K562 (cell line): ENCODE data around the gene MTO1. TPM values are rescaled to one million over a fixed set of nuclear protein-coding genes. Genes with fewer than 3 reads are reported as not detected.

Experiments used
- ARID2 ChIP-seq: fragments of 450-650 bp; IDR thresholded peaks from 2 replicates; pipeline ENCODE4 v1.6.1; 2017; ENCODE audit warnings: antibody characterized with exemption, mild to moderate bottlenecking
- CREBBP ChIP-seq: IDR thresholded peaks from one replicate; pipeline ENCODE4 v1.6.1; 2012; ENCODE audit warnings: low read depth, mild to moderate bottlenecking, control low read depth, inconsistent platforms, low read length
- GABPB2 ChIP-seq: fragments of 250-450 bp; sonication (Bioruptor Pico); conservative IDR thresholded peaks from 2 replicates; pipeline ENCODE4 v1.5.1; 2021; ENCODE audit warnings: mild to moderate bottlenecking
- HNRNPUL1 ChIP-seq: fragments of 200-400 bp; formaldehyde crosslinking; IDR thresholded peaks from 2 replicates; pipeline ENCODE4 v1.6.1; 2017; ENCODE audit warnings: low read length
- ILK ChIP-seq: fragments of 450-650 bp; IDR thresholded peaks from 2 replicates; pipeline ENCODE4 v1.6.1; 2016; ENCODE audit warnings: missing genetic modification characterization, low read depth, mild to moderate bottlenecking, missing compliant biosample characterization, moderate library complexity, borderline replicate concordance
- MTA2 ChIP-seq: fragments of 450-650 bp; IDR thresholded peaks from 2 replicates; pipeline ENCODE4 v1.6.1; 2016; ENCODE audit warnings: low read depth
- NFIC ChIP-seq: fragments of 450-650 bp; IDR thresholded peaks from 2 replicates; pipeline ENCODE4 v1.6.1; 2017; ENCODE audit warnings: mild to moderate bottlenecking, inconsistent platforms
- OTX1 ChIP-seq: fragments of 450-650 bp; formaldehyde crosslinking; IDR thresholded peaks from 2 replicates; pipeline ENCODE4 v1.4.0; 2022; ENCODE audit warnings: mild to moderate bottlenecking
- RBBP5 ChIP-seq: fragments of 200-600 bp; sonication (generic); IDR thresholded peaks from 2 replicates; pipeline ENCODE4 v1.6.1; 2012; ENCODE audit warnings: borderline replicate concordance, mild to moderate bottlenecking, low read length, control low read depth, inconsistent platforms; ENCODE audit not compliant: insufficient read depth, poor library complexity, severe bottlenecking
- SREBF2 ChIP-seq: sonication (generic); formaldehyde crosslinking; IDR thresholded peaks from 2 replicates; pipeline ENCODE4 v1.4.0; 2020; ENCODE audit warnings: mild to moderate bottlenecking, missing genetic modification reagents
- YBX1 ChIP-seq: fragments of 450-650 bp; IDR thresholded peaks from 2 replicates; pipeline ENCODE4 v1.7.1; 2016; ENCODE audit warnings: mild to moderate bottlenecking
- polyA plus RNA-seq, 8 experiments: library from polyadenylated mRNA; depleted of rRNA in 4 of 8; stranded (reverse) in 5 of 8; unstranded in 3 of 8; fragments of >200 nt; fragmentation: Nextera tagmentation in 2 of 8; fragmentation: Illumina TruSeq in 1 of 8; extraction: Ambion mirVana in 2 of 8; extraction: Trizol in 1 of 8; gene quantifications; 2 replicates each; pipeline versions ENCODE4 v1.2.1 to v1.2.3, GENCODE V29; 2011 to 2014; ENCODE audit warnings: inconsistent platforms in 1 of 8, missing spikeins in 1 of 8
- total RNA-seq, 7 experiments: library from RNA; depleted of rRNA in 6 of 7; stranded (reverse); fragments of >200 nt in 6 of 7; fragmentation: Illumina TruSeq in 2 of 7; extraction: Trizol in 2 of 7; gene quantifications; 2 replicates each; pipeline versions ENCODE4 v1.2.1 to v1.2.3, GENCODE V29; 2011 to 2021; ENCODE audit warnings: low replicate concordance in 1 of 7
- TF ChIP-seq, protein P1 (sequence below), 2 experiments: IDR thresholded peaks in 1 of 2; conservative IDR thresholded peaks in 1 of 2; 2 replicates each; pipeline ENCODE4 v1.6.1; 2016; ENCODE audit warnings: low read depth in 2 of 2, mild to moderate bottlenecking in 1 of 2, missing compliant biosample characterization in 1 of 2, missing genetic modification characterization in 1 of 2, moderate library complexity in 1 of 2
- TF ChIP-seq, protein P2 (sequence below): IDR thresholded peaks from 3 replicates; pipeline ENCODE4 v1.6.1; 2011; ENCODE audit warnings: borderline replicate concordance, mild to moderate bottlenecking, moderate library complexity; ENCODE audit not compliant: insufficient read length; ENCODE audit errors: extremely low read depth
- TF ChIP-seq, protein P3 (sequence below): fragments of 450-650 bp; IDR thresholded peaks from one replicate; pipeline ENCODE4 v1.6.1; 2018; ENCODE audit warnings: mild to moderate bottlenecking, moderate library complexity; ENCODE audit not compliant: partially characterized antibody
- TF ChIP-seq, protein P4 (sequence below): fragments of 250-450 bp; sonication (Bioruptor Pico); IDR thresholded peaks from 2 replicates; pipeline ENCODE4 v1.9.0; 2021; ENCODE audit warnings: mild to moderate bottlenecking
- TF ChIP-seq, protein P5 (sequence below): fragments of 250-450 bp; sonication (Bioruptor Pico); IDR thresholded peaks from 2 replicates; pipeline ENCODE4 v1.4.0; 2020
- TF ChIP-seq, protein P6 (sequence below): IDR thresholded peaks from 3 replicates; pipeline ENCODE4 v1.6.1; 2011; ENCODE audit warnings: borderline replicate concordance, mild to moderate bottlenecking; ENCODE audit not compliant: insufficient read length, insufficient read depth

MTO1 gene
- total and polyA plus RNA-seq, 9 of the 15 experiments (the other 6 are each of a cell fraction or from before 2014, with no cell fraction given), result 33.4 to 62.3 (median 50.6) TPM

DNA sequence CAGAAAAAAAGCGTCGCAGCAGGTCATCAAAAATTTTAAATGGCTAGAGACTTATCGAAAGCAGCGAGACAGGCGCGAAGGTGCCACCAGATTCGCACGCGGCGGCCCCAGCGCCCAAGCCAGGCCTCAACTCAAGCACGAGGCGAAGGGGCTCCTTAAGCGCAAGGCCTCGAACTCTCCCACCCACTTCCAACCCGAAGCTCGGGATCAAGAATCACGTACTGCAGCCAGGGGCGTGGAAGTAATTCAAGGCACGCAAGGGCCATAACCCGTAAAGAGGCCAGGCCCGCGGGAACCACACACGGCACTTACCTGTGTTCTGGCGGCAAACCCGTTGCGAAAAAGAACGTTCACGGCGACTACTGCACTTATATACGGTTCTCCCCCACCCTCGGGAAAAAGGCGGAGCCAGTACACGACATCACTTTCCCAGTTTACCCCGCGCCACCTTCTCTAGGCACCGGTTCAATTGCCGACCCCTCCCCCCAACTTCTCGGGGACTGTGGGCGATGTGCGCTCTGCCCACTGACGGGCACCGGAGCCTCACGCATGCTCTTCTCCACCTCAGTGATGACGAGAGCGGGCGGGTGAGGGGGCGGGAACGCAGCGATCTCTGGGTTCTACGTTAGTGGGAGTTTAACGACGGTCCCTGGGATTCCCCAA, 59.3 kb downstream of the MTO1 start, which contains the start of gene EEF1A1 (continued):
- TF ChIP-seq, protein P1, sequence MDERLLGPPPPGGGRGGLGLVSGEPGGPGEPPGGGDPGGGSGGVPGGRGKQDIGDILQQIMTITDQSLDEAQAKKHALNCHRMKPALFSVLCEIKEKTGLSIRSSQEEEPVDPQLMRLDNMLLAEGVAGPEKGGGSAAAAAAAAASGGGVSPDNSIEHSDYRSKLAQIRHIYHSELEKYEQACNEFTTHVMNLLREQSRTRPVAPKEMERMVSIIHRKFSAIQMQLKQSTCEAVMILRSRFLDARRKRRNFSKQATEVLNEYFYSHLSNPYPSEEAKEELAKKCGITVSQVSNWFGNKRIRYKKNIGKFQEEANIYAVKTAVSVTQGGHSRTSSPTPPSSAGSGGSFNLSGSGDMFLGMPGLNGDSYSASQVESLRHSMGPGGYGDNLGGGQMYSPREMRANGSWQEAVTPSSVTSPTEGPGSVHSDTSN (CRISPR knock-in tag; IDR thresholded peaks at IDR 0.05; ENCODE audit: low read depth), result no peak
- TF ChIP-seq, protein P1 (tag; conservative IDR thresholded peaks at IDR 0.05; ENCODE audit: low read depth), result 0 out of 2 replicates have a peak, but pooled peaks have one; percentile 33
- TF ChIP-seq OTX1 (peak; percentile 95), YBX1 (no peak), NFIC (peak; percentile 69), GABPB2 (CRISPR knock-in tag) (no peak; the same call in 1 of the 2 replicates), SREBF2 (CRISPR knock-in tag) (no peak), MTA2 (peak; percentile 21; the same call in 1 of the 2 replicates), RBBP5 (peak; percentile 7), HNRNPUL1 (peak; percentile 83; the same call in 1 of the 2 replicates), ARID2 (0 out of 2 replicates have a peak, but pooled peaks have one; percentile 10), ILK (tag) (no peak), CREBBP (no peak)
- TF ChIP-seq, protein P2, sequence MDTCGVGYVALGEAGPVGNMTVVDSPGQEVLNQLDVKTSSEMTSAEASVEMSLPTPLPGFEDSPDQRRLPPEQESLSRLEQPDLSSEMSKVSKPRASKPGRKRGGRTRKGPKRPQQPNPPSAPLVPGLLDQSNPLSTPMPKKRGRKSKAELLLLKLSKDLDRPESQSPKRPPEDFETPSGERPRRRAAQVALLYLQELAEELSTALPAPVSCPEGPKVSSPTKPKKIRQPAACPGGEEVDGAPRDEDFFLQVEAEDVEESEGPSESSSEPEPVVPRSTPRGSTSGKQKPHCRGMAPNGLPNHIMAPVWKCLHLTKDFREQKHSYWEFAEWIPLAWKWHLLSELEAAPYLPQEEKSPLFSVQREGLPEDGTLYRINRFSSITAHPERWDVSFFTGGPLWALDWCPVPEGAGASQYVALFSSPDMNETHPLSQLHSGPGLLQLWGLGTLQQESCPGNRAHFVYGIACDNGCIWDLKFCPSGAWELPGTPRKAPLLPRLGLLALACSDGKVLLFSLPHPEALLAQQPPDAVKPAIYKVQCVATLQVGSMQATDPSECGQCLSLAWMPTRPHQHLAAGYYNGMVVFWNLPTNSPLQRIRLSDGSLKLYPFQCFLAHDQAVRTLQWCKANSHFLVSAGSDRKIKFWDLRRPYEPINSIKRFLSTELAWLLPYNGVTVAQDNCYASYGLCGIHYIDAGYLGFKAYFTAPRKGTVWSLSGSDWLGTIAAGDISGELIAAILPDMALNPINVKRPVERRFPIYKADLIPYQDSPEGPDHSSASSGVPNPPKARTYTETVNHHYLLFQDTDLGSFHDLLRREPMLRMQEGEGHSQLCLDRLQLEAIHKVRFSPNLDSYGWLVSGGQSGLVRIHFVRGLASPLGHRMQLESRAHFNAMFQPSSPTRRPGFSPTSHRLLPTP, result no peak
- TF ChIP-seq, protein P3, sequence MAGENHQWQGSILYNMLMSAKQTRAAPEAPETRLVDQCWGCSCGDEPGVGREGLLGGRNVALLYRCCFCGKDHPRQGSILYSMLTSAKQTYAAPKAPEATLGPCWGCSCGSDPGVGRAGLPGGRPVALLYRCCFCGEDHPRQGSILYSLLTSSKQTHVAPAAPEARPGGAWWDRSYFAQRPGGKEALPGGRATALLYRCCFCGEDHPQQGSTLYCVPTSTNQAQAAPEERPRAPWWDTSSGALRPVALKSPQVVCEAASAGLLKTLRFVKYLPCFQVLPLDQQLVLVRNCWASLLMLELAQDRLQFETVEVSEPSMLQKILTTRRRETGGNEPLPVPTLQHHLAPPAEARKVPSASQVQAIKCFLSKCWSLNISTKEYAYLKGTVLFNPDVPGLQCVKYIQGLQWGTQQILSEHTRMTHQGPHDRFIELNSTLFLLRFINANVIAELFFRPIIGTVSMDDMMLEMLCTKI, result no peak
- TF ChIP-seq, protein P4, sequence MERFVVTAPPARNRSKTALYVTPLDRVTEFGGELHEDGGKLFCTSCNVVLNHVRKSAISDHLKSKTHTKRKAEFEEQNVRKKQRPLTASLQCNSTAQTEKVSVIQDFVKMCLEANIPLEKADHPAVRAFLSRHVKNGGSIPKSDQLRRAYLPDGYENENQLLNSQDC (CRISPR knock-in tag), result peak; percentile 75; the same call in 1 of the 2 replicates
- TF ChIP-seq, protein P5, sequence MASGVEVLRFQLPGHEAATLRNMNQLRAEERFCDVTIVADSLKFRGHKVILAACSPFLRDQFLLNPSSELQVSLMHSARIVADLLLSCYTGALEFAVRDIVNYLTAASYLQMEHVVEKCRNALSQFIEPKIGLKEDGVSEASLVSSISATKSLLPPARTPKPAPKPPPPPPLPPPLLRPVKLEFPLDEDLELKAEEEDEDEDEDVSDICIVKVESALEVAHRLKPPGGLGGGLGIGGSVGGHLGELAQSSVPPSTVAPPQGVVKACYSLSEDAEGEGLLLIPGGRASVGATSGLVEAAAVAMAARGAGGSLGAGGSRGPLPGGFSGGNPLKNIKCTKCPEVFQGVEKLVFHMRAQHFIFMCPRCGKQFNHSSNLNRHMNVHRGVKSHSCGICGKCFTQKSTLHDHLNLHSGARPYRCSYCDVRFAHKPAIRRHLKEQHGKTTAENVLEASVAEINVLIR, result peak; percentile 82
- TF ChIP-seq, protein P6, sequence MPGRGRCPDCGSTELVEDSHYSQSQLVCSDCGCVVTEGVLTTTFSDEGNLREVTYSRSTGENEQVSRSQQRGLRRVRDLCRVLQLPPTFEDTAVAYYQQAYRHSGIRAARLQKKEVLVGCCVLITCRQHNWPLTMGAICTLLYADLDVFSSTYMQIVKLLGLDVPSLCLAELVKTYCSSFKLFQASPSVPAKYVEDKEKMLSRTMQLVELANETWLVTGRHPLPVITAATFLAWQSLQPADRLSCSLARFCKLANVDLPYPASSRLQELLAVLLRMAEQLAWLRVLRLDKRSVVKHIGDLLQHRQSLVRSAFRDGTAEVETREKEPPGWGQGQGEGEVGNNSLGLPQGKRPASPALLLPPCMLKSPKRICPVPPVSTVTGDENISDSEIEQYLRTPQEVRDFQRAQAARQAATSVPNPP, result no peak
